Kidney glomerular epithelial cell (primary cell): ENCODE results near the gene FHOD3.

Experiments
- DNase-seq: peaks from one replicate; lab custom pipeline; 2025; lab: John Stamatoyannopoulos, UW

The FHOD3 gene

GRCh38 chr18:36667811-36668210, 370.3 kb downstream of the FHOD3 start:
- no peak for DNase-seq

- DNase-seq: no peak
These were observed 370.8 kb downstream of the FHOD3 start for GRCh38 chr18:36668349-36668748.

GRCh38 chr18:36672437-36673344, 375.2 kb downstream of the FHOD3 start:
- DNase-seq: no peak

GRCh38 chr18:36673452-36673851, 375.9 kb downstream of the FHOD3 start:
- DNase-seq: no peak

- no peak for DNase-seq
These were observed 377.6 kb downstream of the FHOD3 start for GRCh38 chr18:36675076-36675475.

GRCh38 chr18:36675542-36675941, 378.0 kb downstream of the FHOD3 start:
- DNase-seq: no peak

GRCh38 chr18:36676629-36677028, 379.1 kb downstream of the FHOD3 start:
- no peak for DNase-seq

- DNase-seq: no peak
These were observed 382.5 kb downstream of the FHOD3 start for GRCh38 chr18:36680042-36680441.

- DNase-seq: no peak
These were observed 388.1 kb downstream of the FHOD3 start for GRCh38 chr18:36685580-36685979.

- peak; percentile 30 for DNase-seq
These were observed 390.8 kb downstream of the FHOD3 start for GRCh38 chr18:36688020-36688965.

- DNase-seq: no peak
These were observed 394.9 kb downstream of the FHOD3 start for GRCh38 chr18:36692371-36692770.

GRCh38 chr18:36692921-36693332, 395.4 kb downstream of the FHOD3 start:
- no peak for DNase-seq

GRCh38 chr18:36693931-36694620, 396.6 kb downstream of the FHOD3 start:
- DNase-seq: no peak

- DNase-seq: no peak
These were observed 398.3 kb downstream of the FHOD3 start for GRCh38 chr18:36695806-36696205.

GRCh38 chr18:36697905-36698304, 400.4 kb downstream of the FHOD3 start:
- peak; percentile 71 for DNase-seq

- peak; percentile 3 for DNase-seq
These were observed 403.4 kb downstream of the FHOD3 start for GRCh38 chr18:36700955-36701354.

GRCh38 chr18:36702401-36703013, 405.0 kb downstream of the FHOD3 start:
- no peak for DNase-seq

- DNase-seq: no peak
These were observed 406.6 kb downstream of the FHOD3 start for GRCh38 chr18:36704156-36704555.

GRCh38 chr18:36706134-36706881, 408.8 kb downstream of the FHOD3 start:
- peak; percentile 61 for DNase-seq

- no peak for DNase-seq
These were observed 410.9 kb downstream of the FHOD3 start for GRCh38 chr18:36708366-36708765.

GRCh38 chr18:36709315-36709714, 411.8 kb downstream of the FHOD3 start:
- DNase-seq: no peak
